ENCODE measurements around the gene WDR81.

The WDR81 gene

DNA sequence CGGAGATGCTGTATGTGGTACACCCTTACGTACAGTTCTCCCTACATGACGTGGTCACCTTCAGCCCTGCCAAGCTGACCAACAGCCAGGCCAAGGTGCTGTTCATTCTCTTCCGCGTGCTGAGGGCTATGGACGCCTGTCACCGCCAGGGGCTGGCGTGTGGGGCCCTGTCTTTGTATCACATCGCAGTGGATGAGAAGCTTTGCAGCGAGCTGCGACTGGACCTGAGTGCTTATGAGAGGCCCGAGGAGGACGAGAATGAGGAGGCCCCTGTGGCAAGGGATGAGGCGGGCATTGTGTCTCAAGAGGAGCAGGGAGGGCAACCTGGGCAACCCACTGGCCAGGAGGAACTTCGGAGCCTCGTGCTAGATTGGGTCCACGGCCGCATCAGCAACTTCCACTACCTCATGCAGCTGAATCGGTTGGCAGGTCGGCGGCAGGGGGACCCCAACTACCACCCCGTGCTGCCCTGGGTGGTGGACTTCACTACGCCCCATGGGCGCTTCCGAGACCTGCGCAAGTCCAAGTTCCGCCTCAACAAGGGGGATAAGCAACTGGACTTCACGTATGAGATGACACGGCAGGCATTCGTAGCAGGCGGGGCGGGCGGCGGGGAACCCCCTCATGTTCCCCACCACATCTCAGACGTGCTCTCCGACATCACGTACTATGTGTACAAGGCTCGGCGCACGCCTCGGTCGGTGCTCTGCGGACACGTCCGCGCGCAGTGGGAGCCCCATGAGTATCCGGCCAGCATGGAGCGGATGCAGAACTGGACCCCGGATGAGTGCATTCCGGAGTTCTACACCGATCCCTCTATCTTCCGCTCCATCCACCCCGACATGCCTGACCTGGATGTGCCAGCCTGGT, 1.4 kb downstream of the WDR81 start:
- H3K4me3 ChIP-seq (ENCODE audit: low read depth, low read length): peak overlapping the region; percentile 57
- in situ Hi-C loops (cut with HindIII; ENCODE audit: low sequenced_read_pairs): no loop called here
- DNase-seq (ENCODE audit: low read depth): no peak
- TF ChIP-seq, protein P1, sequence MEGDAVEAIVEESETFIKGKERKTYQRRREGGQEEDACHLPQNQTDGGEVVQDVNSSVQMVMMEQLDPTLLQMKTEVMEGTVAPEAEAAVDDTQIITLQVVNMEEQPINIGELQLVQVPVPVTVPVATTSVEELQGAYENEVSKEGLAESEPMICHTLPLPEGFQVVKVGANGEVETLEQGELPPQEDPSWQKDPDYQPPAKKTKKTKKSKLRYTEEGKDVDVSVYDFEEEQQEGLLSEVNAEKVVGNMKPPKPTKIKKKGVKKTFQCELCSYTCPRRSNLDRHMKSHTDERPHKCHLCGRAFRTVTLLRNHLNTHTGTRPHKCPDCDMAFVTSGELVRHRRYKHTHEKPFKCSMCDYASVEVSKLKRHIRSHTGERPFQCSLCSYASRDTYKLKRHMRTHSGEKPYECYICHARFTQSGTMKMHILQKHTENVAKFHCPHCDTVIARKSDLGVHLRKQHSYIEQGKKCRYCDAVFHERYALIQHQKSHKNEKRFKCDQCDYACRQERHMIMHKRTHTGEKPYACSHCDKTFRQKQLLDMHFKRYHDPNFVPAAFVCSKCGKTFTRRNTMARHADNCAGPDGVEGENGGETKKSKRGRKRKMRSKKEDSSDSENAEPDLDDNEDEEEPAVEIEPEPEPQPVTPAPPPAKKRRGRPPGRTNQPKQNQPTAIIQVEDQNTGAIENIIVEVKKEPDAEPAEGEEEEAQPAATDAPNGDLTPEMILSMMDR (IDR thresholded peaks at IDR 0.05; ENCODE audit: low read depth, low read length, missing control alignments): no peak

DNA sequence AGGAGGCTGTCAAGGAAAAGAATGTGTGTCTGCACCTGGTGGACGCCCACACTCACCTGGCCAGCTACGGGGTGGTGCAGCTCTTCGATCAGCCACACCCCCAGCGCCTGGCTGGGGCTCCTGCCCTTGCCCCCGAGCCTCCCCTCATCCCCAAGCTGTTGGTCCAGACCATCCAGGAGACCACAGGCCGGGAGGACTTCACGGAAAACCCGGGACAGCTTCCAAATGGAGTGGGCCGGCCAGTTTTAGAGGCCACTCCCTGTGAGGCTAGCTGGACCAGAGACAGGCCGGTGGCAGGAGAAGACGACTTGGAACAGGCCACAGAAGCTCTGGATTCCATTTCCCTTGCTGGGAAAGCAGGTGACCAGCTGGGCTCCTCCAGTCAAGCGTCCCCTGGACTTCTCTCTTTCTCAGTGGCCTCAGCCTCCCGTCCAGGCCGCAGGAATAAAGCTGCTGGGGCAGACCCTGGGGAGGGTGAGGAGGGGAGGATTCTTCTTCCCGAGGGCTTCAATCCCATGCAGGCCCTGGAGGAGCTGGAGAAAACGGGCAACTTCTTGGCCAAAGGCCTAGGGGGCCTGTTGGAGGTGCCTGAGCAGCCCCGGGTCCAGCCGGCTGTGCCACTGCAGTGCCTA, 2.2 kb downstream of the WDR81 start:
- DNase-seq (ENCODE audit: low read depth): no peak
- TF ChIP-seq, protein P1 (IDR thresholded peaks at IDR 0.05; ENCODE audit: low read depth, low read length, missing control alignments): no peak
- in situ Hi-C loops (cut with HindIII; ENCODE audit: low sequenced_read_pairs): no loop called here
- no peak overlapping the region for H3K4me3 ChIP-seq (ENCODE audit: low read depth, low read length)

DNA sequence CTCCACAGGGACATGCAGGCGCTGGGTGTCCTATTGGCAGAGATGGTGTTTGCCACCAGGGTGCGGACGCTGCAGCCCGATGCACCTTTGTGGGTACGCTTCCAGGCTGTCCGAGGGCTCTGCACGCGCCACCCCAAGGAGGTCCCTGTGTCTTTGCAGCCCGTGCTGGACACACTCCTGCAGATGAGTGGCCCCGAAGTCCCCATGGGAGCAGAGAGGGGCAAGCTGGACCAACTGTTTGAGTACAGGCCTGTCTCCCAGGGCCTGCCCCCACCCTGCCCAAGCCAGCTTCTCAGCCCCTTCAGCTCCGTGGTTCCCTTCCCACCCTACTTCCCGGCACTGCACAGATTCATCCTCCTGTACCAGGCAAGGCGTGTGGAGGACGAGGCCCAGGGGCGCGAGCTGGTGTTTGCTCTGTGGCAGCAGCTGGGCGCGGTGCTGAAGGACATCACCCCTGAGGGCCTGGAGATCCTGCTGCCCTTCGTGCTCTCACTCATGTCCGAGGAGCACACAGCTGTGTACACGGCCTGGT, 2.8 kb downstream of the WDR81 start:
- TF ChIP-seq, protein P1 (IDR thresholded peaks at IDR 0.05; ENCODE audit: low read depth, low read length, missing control alignments): no peak
- no peak for DNase-seq (ENCODE audit: low read depth)
- H3K4me3 ChIP-seq (ENCODE audit: low read depth, low read length): no peak overlapping the region
- in situ Hi-C loops (cut with HindIII; ENCODE audit: low sequenced_read_pairs): no loop called here

DNA sequence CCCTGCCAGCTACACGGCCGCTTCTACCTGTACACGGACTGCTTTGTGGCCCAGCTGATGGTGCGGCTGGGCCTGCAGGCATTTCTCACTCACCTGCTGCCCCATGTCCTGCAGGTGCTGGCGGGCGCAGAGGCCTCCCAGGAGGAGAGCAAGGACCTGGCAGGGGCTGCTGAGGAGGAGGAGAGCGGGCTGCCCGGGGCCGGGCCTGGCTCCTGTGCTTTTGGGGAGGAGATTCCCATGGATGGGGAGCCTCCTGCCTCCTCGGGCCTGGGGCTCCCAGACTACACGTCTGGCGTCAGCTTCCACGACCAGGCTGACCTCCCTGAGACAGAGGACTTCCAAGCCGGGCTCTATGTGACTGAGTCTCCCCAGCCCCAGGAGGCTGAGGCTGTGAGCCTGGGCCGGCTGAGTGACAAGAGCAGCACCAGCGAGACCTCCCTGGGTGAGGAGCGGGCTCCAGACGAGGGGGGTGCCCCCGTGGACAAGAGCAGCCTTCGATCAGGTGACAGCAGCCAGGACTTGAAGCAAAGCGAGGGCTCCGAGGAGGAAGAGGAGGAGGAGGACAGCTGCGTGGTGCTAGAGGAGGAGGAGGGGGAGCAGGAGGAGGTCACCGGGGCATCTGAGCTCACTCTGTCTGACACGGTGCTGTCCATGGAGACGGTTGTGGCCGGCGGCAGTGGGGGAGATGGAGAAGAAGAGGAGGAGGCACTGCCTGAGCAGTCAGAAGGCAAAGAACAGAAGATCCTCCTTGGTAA, 3.5 kb downstream of the WDR81 start:
- in situ Hi-C loops (cut with HindIII; ENCODE audit: low sequenced_read_pairs): no loop called here
- DNase-seq (ENCODE audit: low read depth): no peak
- TF ChIP-seq, protein P1 (IDR thresholded peaks at IDR 0.05; ENCODE audit: low read depth, low read length, missing control alignments): no peak
- no peak overlapping the region for H3K4me3 ChIP-seq (ENCODE audit: low read depth, low read length)

DNA sequence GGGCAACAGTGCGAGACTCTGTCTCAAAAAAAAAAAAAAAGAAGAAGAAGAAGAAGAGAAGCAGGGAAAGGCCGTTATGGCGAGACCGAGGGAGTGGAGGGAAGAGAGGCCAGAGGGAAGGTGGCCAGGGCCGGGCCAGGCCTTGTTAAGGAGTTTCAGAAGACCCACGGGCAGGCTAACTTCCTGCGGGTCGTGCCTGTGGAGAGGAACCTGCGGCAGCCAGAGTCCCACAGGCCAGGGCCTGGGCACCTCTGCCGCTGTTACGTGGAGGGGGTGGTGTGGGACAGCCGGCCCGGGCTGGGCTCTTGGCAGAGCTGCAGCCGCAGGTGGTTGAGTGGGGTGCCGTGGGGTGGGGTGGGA, 5.4 kb downstream of the WDR81 start:
- no peak overlapping the region for H3K4me3 ChIP-seq (ENCODE audit: low read depth, low read length)
- in situ Hi-C loops (cut with HindIII; ENCODE audit: low sequenced_read_pairs): no loop called here
- TF ChIP-seq, protein P1 (IDR thresholded peaks at IDR 0.05; ENCODE audit: low read depth, low read length, missing control alignments): no peak
- no peak for DNase-seq (ENCODE audit: low read depth)
